Superior temporal gyrus (tissue), 1 donor: Measurements from ENCODE around the gene SMAD3.

Source experiments
- DNase-seq: peaks from one replicate; pipeline ENCODE4 v3.0.0-alpha.2; 2016; ENCODE audit errors: extremely low spot score

Gene SMAD3

GRCh38 chr15:67036775-67037555 is 28.4 kb upstream of the SMAD3 start:
- no peak for DNase-seq

- no peak for DNase-seq
Measured at GRCh38 chr15:67037694-67038093, 27.7 kb upstream of the SMAD3 start.

GRCh38 chr15:67038736-67039135 is 26.7 kb upstream of the SMAD3 start:
- DNase-seq = no peak

GRCh38 chr15:67039384-67040075 is 25.9 kb upstream of the SMAD3 start:
- DNase-seq = no peak

- DNase-seq = no peak
Measured at GRCh38 chr15:67040277-67040676, 25.1 kb upstream of the SMAD3 start.

GRCh38 chr15:67042551-67043142 is 22.8 kb upstream of the SMAD3 start:
- DNase-seq = no peak

- no peak for DNase-seq
Measured at GRCh38 chr15:67043939-67044771, 21.2 kb upstream of the SMAD3 start.

GRCh38 chr15:67047149-67047661 is 18.2 kb upstream of the SMAD3 start:
- DNase-seq = no peak

- no peak for DNase-seq
Measured at GRCh38 chr15:67048281-67049279, 16.8 kb upstream of the SMAD3 start.

- no peak for DNase-seq
Measured at GRCh38 chr15:67049351-67050044, 15.9 kb upstream of the SMAD3 start.

GRCh38 chr15:67050062-67050461 is 15.3 kb upstream of the SMAD3 start:
- no peak for DNase-seq

GRCh38 chr15:67050522-67051087 is 14.8 kb upstream of the SMAD3 start:
- no peak for DNase-seq

- no peak for DNase-seq
Measured at GRCh38 chr15:67051088-67052045, 14.0 kb upstream of the SMAD3 start.

GRCh38 chr15:67054676-67055075 is 10.7 kb upstream of the SMAD3 start:
- no peak for DNase-seq

GRCh38 chr15:67059127-67059553 is 6.3 kb upstream of the SMAD3 start:
- no peak for DNase-seq

GRCh38 chr15:67061811-67062368 is 3.5 kb upstream of the SMAD3 start:
- no peak for DNase-seq

GRCh38 chr15:67062369-67062985 is 2.9 kb upstream of the SMAD3 start:
- no peak for DNase-seq
